TTC549 (cell line): ENCODE results near the gene ASPHD1.
"Not testable (repeated sequence)": the region's sequence is repeated elsewhere in the genome, so short reads cannot be mapped to it uniquely, and the experiment has no call there.

Source experiments
- FAIRE-seq: peaks from 2 replicates; lab custom pipeline; 2012; peaks lifted over from hg19 to GRCh38; lab: Jason Lieb, UNC

The ASPHD1 gene

DNA sequence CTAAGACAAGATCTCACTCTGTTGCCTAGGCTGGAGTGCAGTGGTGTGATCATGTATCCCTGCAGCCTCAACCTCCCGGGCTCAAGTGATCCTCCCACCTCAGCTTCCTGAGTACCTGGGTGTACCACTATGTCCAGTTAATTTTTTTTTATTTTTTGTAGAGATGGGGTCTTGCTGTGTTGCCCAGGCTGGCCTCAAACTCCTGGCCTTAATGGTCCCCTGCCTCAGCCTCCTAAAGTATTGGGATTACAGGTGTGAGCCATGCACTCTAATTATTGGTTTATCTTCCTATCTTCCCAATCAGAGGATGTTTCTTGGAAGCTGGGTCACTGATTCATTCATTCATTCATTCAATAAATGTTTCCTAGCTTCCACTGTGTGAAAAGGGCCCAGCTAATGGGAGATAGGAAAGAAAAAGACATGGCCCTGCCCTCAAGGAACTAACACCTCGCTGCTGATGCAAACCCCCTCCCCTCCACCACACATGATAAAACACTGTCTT lies 8.5 kb downstream of the ASPHD1 start:
- FAIRE-seq: no peak

GRCh38 chr16:29909391-29909790 lies 9.1 kb downstream of the ASPHD1 start:
- no peak for FAIRE-seq

GRCh38 chr16:29909851-29910250 lies 9.6 kb downstream of the ASPHD1 start:
- FAIRE-seq: not testable (repeated sequence)

DNA sequence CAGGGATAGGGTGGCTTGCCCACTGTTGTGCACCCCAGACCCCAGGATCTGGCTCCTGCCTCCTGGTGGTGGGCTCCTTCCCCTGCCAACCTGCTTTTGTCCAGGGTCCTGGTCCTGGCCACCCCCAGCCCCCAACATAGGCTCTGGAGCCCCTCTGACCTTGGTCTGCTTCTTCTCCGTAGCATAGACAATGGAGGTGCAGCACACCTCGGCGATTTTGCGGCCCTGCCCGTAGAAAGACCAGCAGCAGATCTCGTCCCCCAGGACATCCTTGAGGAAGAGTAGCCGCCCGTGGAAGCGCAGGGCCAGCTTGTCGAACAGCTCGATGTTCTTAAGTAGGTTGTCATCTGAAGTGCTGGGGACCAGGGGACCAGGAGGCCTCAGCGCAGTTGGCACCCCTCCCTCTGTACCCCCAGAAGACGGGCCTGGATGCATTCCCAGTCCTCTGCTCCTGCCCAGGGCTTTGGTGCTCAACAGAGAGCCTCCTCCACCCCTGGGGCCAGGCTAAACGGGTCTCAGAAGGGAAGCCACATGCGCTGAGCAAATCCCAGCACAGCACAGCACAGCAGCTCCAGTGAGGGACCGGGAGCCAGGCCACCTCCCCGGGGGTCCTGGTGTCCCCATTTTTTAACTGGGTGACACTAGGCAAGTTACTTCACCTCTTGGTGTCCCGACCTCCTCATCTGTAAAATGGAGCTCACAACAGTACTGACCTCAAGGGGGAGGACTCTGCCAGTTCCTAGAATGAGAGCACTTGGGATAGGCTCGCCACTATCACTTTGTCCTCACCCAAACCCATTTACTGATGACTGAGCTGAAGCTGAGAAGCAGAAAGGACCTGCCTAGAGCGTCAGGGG lies 10.8 kb downstream of the ASPHD1 start:
- FAIRE-seq: no peak

DNA sequence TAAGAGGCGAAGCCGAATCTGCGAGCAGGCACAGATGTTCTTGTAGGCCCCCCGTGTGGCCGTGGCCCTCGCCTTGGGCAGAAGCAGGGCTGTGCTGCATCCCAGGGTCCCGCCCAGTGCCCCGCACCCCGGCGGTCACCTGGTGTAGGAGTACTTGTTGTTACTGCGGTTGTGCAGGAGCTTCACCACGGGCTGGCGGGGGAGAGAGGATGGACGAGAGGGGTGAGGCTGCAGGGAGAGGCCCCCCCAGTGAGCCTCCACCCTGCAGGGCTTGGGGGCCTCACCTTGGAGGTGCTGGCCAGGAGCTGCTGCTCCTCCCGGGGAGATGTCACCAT lies 11.4 kb downstream of the ASPHD1 start:
- no peak for FAIRE-seq

- FAIRE-seq: no peak
Measured at GRCh38 chr16:29912087-29912486, 11.8 kb downstream of the ASPHD1 start.

GRCh38 chr16:29913514-29913913 lies 13.2 kb downstream of the ASPHD1 start:
- no peak for FAIRE-seq

- no peak for FAIRE-seq
Measured at GRCh38 chr16:29915590-29916247, 15.4 kb downstream of the ASPHD1 start.

DNA sequence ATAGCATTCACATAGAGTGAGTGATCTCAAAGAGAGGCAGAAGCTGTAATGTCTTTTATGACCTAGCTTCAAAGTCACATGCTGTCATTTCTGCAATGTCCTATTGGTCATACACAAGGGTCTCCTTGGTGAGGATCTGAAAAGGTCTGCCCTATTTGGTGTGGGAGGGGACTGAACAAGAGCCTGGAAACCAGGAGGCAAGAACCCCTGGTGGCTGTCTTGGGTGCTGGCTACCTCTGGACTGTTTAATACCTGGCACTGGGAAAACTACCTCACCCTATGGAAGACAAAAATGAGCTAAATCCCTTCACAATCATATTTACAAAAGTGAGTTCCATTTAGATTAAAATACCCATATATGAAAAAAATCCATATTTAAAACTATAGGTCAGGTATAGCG lies 16.7 kb downstream of the ASPHD1 start:
- no peak for FAIRE-seq

GRCh38 chr16:29920288-29921033 lies 20.2 kb downstream of the ASPHD1 start:
- FAIRE-seq: no peak

GRCh38 chr16:29921034-29921385 lies 20.7 kb downstream of the ASPHD1 start:
- FAIRE-seq: no peak

- FAIRE-seq: no peak
Measured at GRCh38 chr16:29922326-29922725, 22.0 kb downstream of the ASPHD1 start.

- no peak for FAIRE-seq
Measured at GRCh38 chr16:29922986-29923501, 22.8 kb downstream of the ASPHD1 start.

DNA sequence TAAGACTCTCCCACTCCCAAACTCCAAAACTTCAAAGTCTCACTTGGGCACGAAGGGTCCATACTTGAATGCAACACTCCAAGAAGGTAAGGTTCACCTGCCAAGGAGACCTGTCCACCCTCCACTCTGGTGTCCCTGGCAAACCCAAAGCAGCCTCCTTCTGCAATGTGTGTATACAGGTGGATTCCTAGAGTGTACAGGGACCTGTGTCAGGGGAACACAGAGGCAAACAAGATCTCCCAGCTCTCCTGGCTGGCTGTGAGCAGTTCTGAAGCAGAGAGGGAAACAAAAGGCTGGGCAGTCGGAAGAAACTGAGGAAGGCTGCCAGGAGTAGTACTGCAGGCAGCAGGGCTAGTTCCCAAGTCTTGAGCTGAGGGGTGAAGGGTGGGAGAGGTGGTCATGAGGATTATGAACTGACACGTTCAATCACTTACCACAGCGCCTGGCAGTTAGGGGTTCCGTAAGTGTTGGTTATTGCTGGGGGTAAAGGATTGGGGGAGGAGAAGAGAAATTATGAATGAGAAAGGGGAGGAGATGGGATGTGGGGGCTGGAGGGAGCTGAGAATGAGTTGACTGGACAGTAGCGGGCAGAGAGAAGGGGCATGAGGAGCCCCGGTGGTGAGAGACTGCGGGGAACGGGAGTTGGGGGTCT lies 24.9 kb downstream of the ASPHD1 start:
- FAIRE-seq: no peak

GRCh38 chr16:29925781-29926710 lies 25.8 kb downstream of the ASPHD1 start, which contains the start of gene KCTD13:
KCTD13 (minus strand) TSS chr16:29926226; CDS start chr16:29926033, 193 bp downstream.
- no peak for FAIRE-seq

- FAIRE-seq: no peak
Measured at GRCh38 chr16:29926711-29927052, 26.4 kb downstream of the ASPHD1 start.

DNA sequence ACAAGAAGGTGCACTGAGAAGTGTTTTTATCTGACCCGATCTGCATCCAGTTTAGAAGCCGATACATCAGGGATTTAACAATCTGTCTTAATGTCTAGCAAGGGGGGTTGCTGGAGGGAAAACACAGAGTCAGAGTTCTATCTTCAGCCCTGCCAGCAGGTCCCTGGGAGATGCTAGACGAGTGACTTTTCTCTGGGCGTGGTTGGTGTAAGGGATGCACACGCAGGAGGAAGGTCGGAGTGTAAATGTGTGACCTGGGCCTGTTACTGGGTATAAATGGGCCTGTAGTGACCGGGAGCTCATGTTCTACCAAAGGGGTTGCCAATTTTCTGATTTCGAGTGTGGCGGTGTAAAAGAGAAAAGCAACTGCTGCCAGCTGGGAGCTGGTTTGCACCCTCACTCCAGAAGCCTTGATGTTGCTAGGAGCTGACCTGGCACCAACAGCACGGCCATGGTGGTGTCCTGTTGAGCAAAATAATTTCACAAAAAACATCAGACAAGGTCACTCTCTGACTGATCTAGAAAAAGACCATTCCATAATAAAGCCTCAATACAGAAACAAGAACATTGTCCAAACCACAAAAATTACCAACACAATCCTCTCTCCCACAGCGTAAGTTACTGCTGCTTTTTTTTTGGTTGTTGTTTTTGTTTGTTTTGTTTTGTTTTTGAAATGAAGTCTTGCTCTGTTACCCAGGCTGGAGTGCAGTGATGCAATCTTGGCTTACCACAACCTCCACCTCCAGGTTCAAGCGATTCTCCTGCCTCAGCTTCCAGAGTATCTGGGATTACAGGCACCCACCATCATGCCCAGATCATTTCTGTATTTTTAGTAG lies 27.0 kb downstream of the ASPHD1 start:
- FAIRE-seq: no peak

DNA sequence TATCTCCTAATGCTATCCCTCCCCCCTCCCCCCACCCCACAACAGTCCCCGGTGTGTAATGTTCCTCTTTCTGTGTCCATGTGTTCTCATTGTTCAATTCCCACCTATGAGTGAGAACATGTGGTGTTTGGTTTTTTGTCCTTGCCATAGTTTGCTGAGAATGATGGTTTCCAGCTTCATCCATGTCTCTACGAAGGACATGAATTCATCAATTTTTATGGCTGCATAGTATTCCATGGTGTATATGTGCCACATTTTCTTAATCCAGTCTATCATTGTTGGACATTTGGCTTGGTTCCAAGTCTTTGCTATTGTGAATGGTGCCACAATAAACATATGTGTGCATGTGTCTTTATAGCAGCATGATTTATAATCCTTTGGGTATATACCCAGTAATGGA lies 31.5 kb downstream of the ASPHD1 start:
- FAIRE-seq: not testable (repeated sequence)

- FAIRE-seq: no peak
Measured at GRCh38 chr16:29940656-29941055, 40.4 kb downstream of the ASPHD1 start.
